Tongue (tissue), 2 donors: ENCODE results near the gene ZNF80. TPM values are rescaled to one million over a fixed set of nuclear protein-coding genes. Genes with fewer than 3 reads are reported as not detected.

Experiments used
- DNase-seq: peaks from one replicate; pipeline ENCODE4 v3.0.0-alpha.2; 2015
- total RNA-seq: library from RNA; depleted of rRNA; stranded (reverse); fragments of >200 nt; gene quantifications from one replicate; pipeline ENCODE4 v1.2.3, GENCODE V29; 2014

Gene ZNF80
- total RNA-seq, 1 donor from 2014 or later = not detected

DNA sequence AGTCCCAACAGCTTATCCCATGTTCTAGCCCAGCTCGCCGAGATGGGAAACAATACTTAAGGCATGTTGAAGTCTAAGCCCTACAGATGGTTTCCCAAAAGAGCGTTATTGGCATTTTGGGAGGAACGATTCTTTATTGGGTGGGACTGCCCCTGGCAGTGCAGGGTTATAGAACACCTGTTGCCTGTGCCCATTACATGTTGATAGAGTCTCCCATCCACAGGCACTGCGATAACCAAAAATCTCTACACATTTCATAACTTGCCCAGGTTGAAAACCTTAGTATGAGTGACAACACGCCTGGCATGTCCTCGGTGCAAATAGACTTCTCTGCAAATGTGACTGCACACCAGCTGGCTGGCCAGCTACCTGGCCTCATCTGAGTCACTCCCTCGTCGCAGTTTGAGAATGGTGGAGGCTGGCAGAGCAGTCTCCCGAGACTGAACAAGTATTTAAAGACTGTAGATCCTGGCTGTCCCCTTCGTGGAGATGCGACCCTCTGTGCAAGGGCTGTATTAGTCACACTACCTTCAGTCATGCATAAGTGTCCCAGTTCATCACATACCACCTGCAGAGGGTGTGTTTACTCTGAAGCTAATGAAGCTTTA, 18.7 kb downstream of the ZNF80 start:
- no peak for DNase-seq

DNA sequence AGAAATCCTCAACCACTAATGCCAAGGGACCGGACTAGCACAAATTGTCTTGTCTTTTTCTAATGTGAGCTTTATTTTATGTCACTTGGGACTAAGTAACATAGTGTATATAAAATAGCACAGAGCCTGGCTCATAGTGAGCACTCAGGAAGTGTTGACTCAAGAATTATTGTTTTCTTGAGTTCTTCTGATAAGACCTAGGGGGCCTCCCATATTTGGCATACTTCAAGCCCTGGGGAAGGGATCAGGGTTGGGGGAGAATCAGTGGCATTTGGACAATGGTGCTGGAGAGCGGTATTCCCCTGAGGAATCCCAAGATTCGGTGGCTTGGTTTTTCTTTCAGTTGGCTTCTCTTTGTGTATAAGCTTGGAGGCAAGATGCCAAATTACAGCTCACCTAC, 19.4 kb downstream of the ZNF80 start:
- no peak for DNase-seq

DNA sequence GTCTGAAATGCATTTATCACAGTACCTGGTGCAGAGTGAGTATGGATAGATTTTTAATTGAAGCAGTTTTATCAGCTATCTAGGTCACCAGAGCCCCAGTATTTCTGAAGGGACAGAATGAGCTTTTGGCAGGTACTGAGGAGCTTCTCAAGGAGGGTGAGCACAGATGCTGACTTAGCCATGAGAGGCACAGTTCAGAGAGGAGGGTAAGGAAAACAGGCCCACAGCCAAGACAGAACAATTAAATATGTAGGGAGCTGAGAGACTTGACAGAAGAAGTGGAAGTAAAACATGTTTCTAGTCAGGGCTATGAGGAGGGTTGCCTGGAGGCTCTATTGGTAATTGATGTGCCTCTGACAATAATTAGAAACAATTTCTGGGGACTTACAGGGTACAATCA, 20.1 kb downstream of the ZNF80 start:
- no peak for DNase-seq

- DNase-seq = no peak
Measured at GRCh38 chr3:114216186-114216970, 21.0 kb downstream of the ZNF80 start.

DNA sequence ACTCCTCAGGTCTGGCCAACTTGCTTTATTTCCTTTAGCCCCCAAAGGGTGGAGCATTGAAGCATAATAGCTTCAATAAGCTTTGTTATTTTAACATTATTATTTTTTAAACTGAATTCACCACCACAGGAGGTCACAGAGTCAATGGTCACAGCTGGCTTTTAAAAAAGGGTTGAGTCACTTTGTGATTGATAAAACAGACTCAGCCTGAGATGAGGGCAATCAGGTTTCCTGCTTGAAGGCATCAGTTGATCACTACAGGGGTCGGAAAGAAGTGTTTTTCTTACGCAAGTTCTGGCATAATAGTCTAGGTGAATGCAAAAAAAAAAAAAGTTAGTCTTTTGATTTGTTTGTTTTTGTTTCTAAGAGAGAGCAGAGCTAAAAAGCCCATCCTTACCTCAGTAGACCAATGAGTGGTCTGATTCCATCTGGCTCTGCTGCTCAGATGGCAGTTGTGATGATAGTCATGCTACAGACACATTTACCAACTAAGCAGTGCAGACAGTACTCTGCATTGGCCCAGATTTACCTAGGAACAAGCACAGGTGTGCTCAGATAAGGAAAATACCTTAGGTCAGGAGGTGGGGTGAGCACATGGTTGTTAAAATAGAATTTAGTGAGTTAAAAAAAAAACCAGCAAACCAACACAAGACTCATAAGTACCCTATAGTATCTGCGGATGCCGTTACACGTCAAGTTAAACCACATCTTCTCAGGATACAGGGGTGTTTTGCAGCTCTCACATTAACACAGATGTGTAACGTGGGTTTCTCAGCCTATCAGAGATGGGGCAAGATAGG, 22.6 kb downstream of the ZNF80 start:
- no peak for DNase-seq

- DNase-seq = peak; percentile 3
Measured at GRCh38 chr3:114213627-114214541, 23.5 kb downstream of the ZNF80 start.

DNA sequence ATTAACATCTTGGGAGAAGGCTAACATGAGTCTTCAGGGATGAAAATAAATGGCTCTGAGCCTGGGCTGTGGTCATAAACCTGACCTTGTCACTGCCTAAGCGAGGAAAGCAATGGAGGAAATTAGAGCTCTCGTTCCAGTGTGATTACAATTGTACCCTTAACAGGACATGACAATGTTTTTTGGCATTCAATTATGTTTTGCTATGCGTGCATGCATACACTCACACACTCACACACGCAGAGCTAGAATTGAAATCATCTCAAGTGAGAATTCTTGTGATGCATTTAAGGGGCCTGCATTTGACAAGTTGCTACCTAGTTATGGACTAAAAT, 24.1 kb downstream of the ZNF80 start:
- DNase-seq = no peak

- no peak for DNase-seq
Measured at GRCh38 chr3:114212646-114213045, 24.7 kb downstream of the ZNF80 start.

- no peak for DNase-seq
Measured at GRCh38 chr3:114207768-114208167, 29.6 kb downstream of the ZNF80 start.

- no peak for DNase-seq
Measured at GRCh38 chr3:114206342-114206741, 31.0 kb downstream of the ZNF80 start.

DNA sequence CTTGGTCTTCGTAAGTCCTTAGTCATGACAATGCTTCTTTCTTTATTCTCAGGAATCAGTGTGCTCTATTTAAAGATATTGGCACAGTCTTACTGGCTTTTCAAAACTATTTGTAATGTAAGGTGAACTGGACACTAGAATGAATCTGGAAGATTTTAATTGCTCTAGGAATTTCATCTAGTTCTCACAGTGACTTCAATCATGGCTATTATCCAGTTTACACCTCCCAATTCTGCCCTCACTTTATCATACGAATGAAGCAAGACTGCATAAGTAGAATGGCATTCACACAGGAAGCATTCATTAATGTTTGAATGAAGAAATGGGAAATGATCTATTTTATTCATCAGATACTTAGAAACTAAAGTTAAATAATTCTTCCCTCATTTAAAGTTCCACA, 31.8 kb downstream of the ZNF80 start:
- no peak for DNase-seq

GRCh38 chr3:114194750-114195149, 42.6 kb downstream of the ZNF80 start:
- no peak for DNase-seq

GRCh38 chr3:114192136-114192535, 45.2 kb downstream of the ZNF80 start:
- no peak for DNase-seq

DNA sequence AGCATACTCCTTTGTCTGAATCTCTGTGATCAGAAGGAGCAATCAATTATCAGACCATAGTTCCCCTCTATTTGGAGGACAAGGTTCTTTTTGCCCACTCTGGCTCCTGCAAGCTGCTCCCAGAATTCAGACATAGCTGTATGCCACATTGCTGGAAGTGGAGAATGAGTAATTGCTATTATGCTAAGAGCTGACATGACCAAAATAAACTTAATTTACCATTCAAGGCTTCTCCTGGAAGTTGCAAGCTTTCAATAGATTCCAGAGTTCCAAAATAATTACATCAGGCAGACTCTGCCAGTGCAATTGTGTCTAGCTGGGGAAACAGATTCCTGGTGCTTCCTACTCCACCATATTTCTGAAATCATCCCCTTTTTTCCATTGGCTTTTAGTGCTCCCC, 50.9 kb downstream of the ZNF80 start:
- DNase-seq = no peak

Other genes with a start within 250 kb of the ZNF80 start
- 4.3 TPM for gene CCDC191, start 181.1 kb downstream of the ZNF80 start, total RNA-seq
- gene QTRT2, start 180.8 kb downstream of the ZNF80 start, total RNA-seq = 26.2 TPM
- gene DRD3, start 58.5 kb downstream of the ZNF80 start, total RNA-seq = not detected
- gene TIGIT, start 56.5 kb upstream of the ZNF80 start, total RNA-seq = not detected